ENCODE results near the gene ZNF568. TPM values are rescaled to one million over a fixed set of nuclear protein-coding genes. Genes with fewer than 3 reads are reported as not detected.
A peak's percentile ranks its signal among the peaks of the same experiment; 100 is the strongest.

ZNF568 gene
- total and polyA plus RNA-seq, 2 donors (not counting 1 experiment from before 2014, with no cell fraction given) = 8.2 to 21.1 TPM

DNA sequence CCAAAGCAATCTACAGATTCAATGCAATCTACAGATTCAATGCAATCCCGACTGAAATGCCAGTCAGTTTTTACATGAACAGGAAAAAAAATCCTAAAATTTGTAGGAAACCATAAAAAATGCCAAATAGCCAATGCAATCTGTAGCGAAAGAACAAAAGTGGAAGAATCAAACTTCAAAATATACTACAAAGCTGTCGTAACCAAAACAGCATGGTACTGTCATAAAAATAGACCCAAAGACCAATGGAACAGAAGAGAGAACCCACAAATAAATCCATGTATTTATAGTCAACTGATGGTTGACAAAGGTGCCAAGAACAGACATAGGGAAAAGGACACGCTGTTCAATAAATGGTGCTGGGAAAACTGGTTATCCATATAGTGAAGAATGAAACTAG, 17.7 kb upstream of the ZNF568 start:
- Histone ChIP-seq H3K4me1 (ENCODE audit: control insufficient read depth in 2 of 2, insufficient read depth in 2 of 2, low read length in 2 of 2) (no peaks in the 10 kb centered on the region), H4K20me1 (ENCODE audit: control insufficient read depth, insufficient read depth, low read length, poor library complexity, severe bottlenecking) (no peaks in the 10 kb centered on the region), H3K4me3 (ENCODE audit: control extremely low read depth in 1 of 5, extremely low read depth in 1 of 5, insufficient read depth in 1 of 5, low read depth in 2 of 5, low read length in 4 of 5) (no peak overlapping the region), H3K27me3 (replicated peaks in 1 of 4; ENCODE audit: control extremely low read depth in 1 of 4, control insufficient read depth in 3 of 4, insufficient read depth in 4 of 4, low read length in 3 of 4) (no peaks in the 10 kb centered on the region), H3K27ac (ENCODE audit: low read length in 2 of 2) (no peak overlapping the region), H3K79me2 (ENCODE audit: control insufficient read depth, insufficient read depth, low read length) (no peaks in the 10 kb centered on the region), H3K9ac (ENCODE audit: low read length) (no peak overlapping the region), H2AFZ (ENCODE audit: insufficient read depth, low read depth, low read length, poor library complexity, severe bottlenecking) (no peak overlapping the region), H3K9me3 (ENCODE audit: control extremely low read depth in 1 of 3, control insufficient read depth in 2 of 3, insufficient read depth in 1 of 3, low read length in 2 of 3) (peaks cover 23 to 66% (median 53%) of the 10 kb centered on the region in 3 donors), H3K4me2 (replicated peaks; ENCODE audit: low read depth, low read length, poor library complexity, severe bottlenecking) (no peak overlapping the region), H3K36me3 (replicated peaks in 1 of 2; ENCODE audit: control extremely low read depth in 1 of 2, control insufficient read depth in 1 of 2, extremely low read depth in 1 of 2, insufficient read depth in 2 of 2, low read length in 1 of 2) (peaks cover 20 to 41% of the 10 kb centered on the region in 2 experiments)
- no peaks in the 10 kb centered on the region for H3K4me1 Mint-ChIP-seq
- CTCF ChIA-PET = no interaction called here
- intact Hi-C loops (cut with micrococcal nuclease) = no loop called here
- peaks cover 32% of the 10 kb centered on the region for H3K9me3 Mint-ChIP-seq (ENCODE audit: insufficient read depth)
- TF ChIP-seq CTCF (IDR thresholded peaks at IDR 0.05) (no peak), EZH2 (IDR thresholded peaks at IDR 0.05; ENCODE audit: borderline replicate concordance, insufficient read depth, low read depth, low read length, poor library complexity, severe bottlenecking) (no peak)
- no CpG with 5 or more reads among the region's 4 CpGs for WGBS (ENCODE audit: insufficient coverage)
- H3K27ac Mint-ChIP-seq = no peak overlapping the region
- H3K4me3 Mint-ChIP-seq = no peak overlapping the region
- H3K27me3 Mint-ChIP-seq = no peaks in the 10 kb centered on the region
- POLR2A ChIA-PET = no interaction called here
- ATAC-seq (ENCODE audit: low read depth) (no peak), DNase-seq (no peak)

DNA sequence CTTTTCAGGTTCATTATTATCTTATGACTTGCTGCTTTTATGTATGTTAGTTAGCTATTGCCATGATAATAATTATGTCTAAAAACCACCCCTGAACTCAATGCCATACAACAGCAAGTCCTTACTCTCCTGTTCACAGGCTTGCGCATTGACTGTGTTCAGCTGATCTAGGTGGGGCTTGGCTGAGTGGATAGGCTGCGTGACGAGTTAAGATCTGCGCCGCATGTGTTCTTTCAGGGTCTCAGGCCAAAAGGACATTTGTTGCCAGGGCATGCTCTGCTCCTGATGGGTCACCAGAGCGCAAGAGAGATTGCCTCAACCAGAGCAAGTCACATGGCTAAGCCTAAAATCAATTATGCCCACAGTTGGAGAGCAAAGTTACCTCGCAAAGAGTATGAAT, 859 bp downstream of the ZNF568 start:
- Mint-ChIP-seq H3K4me1 (peaks cover 24% of the 10 kb centered on the region), H3K9me3 (ENCODE audit: insufficient read depth) (peaks cover 9% of the 10 kb centered on the region), H3K27me3 (no peaks in the 10 kb centered on the region), H3K4me3 (peak overlapping the region; percentile 96), H3K27ac (peak overlapping the region; percentile 90)
- peaks cover 0 to 8% (median 0%) of the 10 kb centered on the region in 3 donors for H3K9me3 ChIP-seq (ENCODE audit: control extremely low read depth in 1 of 3, control insufficient read depth in 2 of 3, insufficient read depth in 1 of 3, low read length in 2 of 3)
- peak; percentile 12 for DNase-seq
- H3K9ac ChIP-seq (ENCODE audit: low read length) = peak overlapping the region; percentile 78
- H3K79me2 ChIP-seq (ENCODE audit: control insufficient read depth, insufficient read depth, low read length) = peaks cover 10% of the 10 kb centered on the region
- peak overlapping the region; percentile 77 for H3K4me2 ChIP-seq (replicated peaks; ENCODE audit: low read depth, low read length, poor library complexity, severe bottlenecking)
- CTCF ChIA-PET = no interaction called here
- peaks cover 11 to 12% of the 10 kb centered on the region in 2 donors for H3K4me1 ChIP-seq (ENCODE audit: control insufficient read depth in 2 of 2, insufficient read depth in 2 of 2, low read length in 2 of 2)
- TF ChIP-seq EZH2 (IDR thresholded peaks at IDR 0.05; ENCODE audit: borderline replicate concordance, insufficient read depth, low read depth, low read length, poor library complexity, severe bottlenecking) = no peak
- TF ChIP-seq CTCF (IDR thresholded peaks at IDR 0.05) = no peak
- no peaks in the 10 kb centered on the region for H3K27me3 ChIP-seq (replicated peaks in 1 of 4; ENCODE audit: control extremely low read depth in 1 of 4, control insufficient read depth in 3 of 4, insufficient read depth in 4 of 4, low read length in 3 of 4)
- ATAC-seq (ENCODE audit: low read depth) = no peak
- H4K20me1 ChIP-seq (ENCODE audit: control insufficient read depth, insufficient read depth, low read length, poor library complexity, severe bottlenecking) = no peaks in the 10 kb centered on the region
- peaks cover 6 to 8% of the 10 kb centered on the region in 2 experiments for H3K36me3 ChIP-seq (replicated peaks in 1 of 2; ENCODE audit: control extremely low read depth in 1 of 2, control insufficient read depth in 1 of 2, extremely low read depth in 1 of 2, insufficient read depth in 2 of 2, low read length in 1 of 2)
- POLR2A ChIA-PET = no interaction called here
- H3K27ac ChIP-seq (ENCODE audit: low read length in 2 of 2) = peak overlapping the region; percentile 86 to 95
- H3K4me3 ChIP-seq (ENCODE audit: control extremely low read depth in 1 of 5, extremely low read depth in 1 of 5, insufficient read depth in 1 of 5, low read depth in 2 of 5, low read length in 4 of 5) = peak overlapping the region; percentile 77 to 90 (median 86)
- peak overlapping the region; percentile 96 for H2AFZ ChIP-seq (ENCODE audit: insufficient read depth, low read depth, low read length, poor library complexity, severe bottlenecking)
- intact Hi-C loops (cut with micrococcal nuclease) = loop anchor here (1.0 to 5.0 kb wide), 9 partner anchors 56 to 550 kb away; partner anchors contain the start of genes ZNF345, ZNF383, ZNF569 and ZNF570
- 88% methylated on average over 5 of the region's 7 CpGs for WGBS (ENCODE audit: insufficient coverage)
